ENCODE results near the gene TMEM40. TPM values are rescaled to one million over a fixed set of nuclear protein-coding genes. Genes with fewer than 3 reads are reported as not detected.
"Not testable (repeated sequence)": the region's sequence is repeated elsewhere in the genome, so short reads cannot be mapped to it uniquely, and the experiment has no call there.

The TMEM40 gene
- total RNA-seq, 1 donor from 2014 or later, result 7.8 TPM

DNA sequence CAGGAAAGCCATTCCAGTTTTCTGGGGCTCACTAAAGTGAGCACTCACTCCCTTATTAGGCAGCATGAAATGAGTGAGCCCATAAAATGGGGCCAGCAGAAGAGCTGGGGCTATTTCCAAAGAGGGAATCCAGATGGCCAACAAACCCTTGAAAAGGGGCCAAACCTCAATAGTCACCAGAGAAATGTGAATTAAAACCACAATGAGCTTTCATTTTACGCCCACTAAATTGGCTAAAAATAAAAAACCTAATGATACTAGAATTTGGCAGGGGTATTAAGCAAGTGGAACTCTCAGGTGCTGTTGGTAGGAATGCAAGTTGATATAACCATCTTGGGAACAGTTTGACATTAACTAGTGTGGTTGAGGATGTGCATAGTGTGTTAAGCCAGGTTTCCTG lies 53.1 kb downstream of the TMEM40 start:
- H3K4me1 Mint-ChIP-seq, result peaks cover 5% of the 10 kb centered on the region
- H3K36me3 Mint-ChIP-seq, result no peaks in the 10 kb centered on the region
- H3K4me3 Mint-ChIP-seq, result no peak overlapping the region
- H3K9me3 Mint-ChIP-seq, result no peaks in the 10 kb centered on the region
- TF ChIP-seq CTCF (IDR thresholded peaks at IDR 0.05; ENCODE audit: unreplicated experiment), result no peak
- no peak for DNase-seq (ENCODE audit: low spot score in 2 of 2, unreplicated experiment in 2 of 2)
- H3K27ac Mint-ChIP-seq, result no peak overlapping the region
- no peaks in the 10 kb centered on the region for H3K27me3 Mint-ChIP-seq (ENCODE audit: low read depth)

DNA sequence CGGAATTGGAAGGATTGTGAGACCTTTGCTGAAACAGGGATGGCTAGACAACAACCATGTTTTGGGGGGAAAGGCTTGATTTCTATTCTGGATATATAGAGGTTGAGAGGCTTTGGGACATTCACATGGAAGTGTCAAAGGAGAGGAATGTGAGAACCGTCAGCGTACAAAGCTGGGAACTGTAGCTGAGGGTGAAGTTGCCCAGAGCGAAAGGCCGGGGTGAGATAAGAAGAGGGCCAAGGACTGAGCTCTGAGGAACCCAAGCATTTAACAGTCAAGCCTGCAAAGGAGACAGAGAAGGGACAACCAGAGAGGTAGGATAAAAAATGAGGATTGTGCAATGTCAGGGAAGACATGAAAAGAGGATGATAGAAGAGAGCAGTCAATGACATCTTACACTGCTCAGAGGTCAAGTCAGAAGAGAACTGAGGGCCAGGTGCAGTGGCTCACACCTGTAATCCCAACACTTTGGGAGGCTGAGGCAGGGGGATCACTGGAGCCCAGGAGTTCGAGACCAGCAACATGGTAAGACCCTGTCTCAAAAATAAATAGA lies 53.6 kb downstream of the TMEM40 start:
- no peaks in the 10 kb centered on the region for H3K36me3 Mint-ChIP-seq
- no peak for DNase-seq (ENCODE audit: low spot score in 2 of 2, unreplicated experiment in 2 of 2)
- no peak for TF ChIP-seq CTCF (IDR thresholded peaks at IDR 0.05; ENCODE audit: unreplicated experiment)
- no peaks in the 10 kb centered on the region for H3K9me3 Mint-ChIP-seq
- H3K27me3 Mint-ChIP-seq (ENCODE audit: low read depth), result no peaks in the 10 kb centered on the region
- no peak overlapping the region for H3K4me3 Mint-ChIP-seq
- peaks cover 5% of the 10 kb centered on the region for H3K4me1 Mint-ChIP-seq
- no peak overlapping the region for H3K27ac Mint-ChIP-seq

GRCh38 chr3:12702501-12702900 lies 56.6 kb downstream of the TMEM40 start:
- Mint-ChIP-seq H3K4me1 (no peaks in the 10 kb centered on the region), H3K27me3 (ENCODE audit: low read depth) (no peaks in the 10 kb centered on the region), H3K36me3 (no peaks in the 10 kb centered on the region), H3K9me3 (no peaks in the 10 kb centered on the region), H3K4me3 (no peak overlapping the region), H3K27ac (no peak overlapping the region)
- no peak for DNase-seq (ENCODE audit: low spot score in 2 of 2, unreplicated experiment in 2 of 2)
- no peak for TF ChIP-seq CTCF (IDR thresholded peaks at IDR 0.05; ENCODE audit: unreplicated experiment)

DNA sequence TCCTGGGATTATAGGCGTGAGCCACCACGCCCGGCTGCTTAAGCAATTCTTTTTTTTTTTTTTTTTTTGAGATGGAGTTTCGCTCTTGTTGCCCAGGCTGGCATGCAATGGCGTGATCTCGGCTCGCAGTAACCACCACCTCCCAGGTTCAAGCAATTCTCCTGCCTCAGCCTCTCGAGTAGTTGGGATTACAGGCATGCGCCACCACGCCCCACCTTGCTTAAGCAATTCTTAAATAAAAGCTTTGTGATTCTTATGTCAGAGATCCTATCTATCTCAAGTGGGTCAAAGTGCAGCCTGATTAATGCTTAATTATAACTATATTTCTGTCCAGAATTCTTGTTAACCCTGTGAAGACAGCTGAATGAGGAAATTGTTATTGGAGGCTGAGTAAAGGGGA lies 57.5 kb downstream of the TMEM40 start:
- H3K27ac Mint-ChIP-seq; H3K9me3 Mint-ChIP-seq; H3K27me3 Mint-ChIP-seq (ENCODE audit: low read depth); H3K36me3 Mint-ChIP-seq; DNase-seq (ENCODE audit: low spot score in 2 of 2, unreplicated experiment in 2 of 2); H3K4me3 Mint-ChIP-seq; H3K4me1 Mint-ChIP-seq: not testable (repeated sequence)

GRCh38 chr3:12700800-12701199 lies 58.3 kb downstream of the TMEM40 start:
- DNase-seq (ENCODE audit: low spot score in 2 of 2, unreplicated experiment in 2 of 2), result no peak
- no peak overlapping the region for H3K27ac Mint-ChIP-seq

DNA sequence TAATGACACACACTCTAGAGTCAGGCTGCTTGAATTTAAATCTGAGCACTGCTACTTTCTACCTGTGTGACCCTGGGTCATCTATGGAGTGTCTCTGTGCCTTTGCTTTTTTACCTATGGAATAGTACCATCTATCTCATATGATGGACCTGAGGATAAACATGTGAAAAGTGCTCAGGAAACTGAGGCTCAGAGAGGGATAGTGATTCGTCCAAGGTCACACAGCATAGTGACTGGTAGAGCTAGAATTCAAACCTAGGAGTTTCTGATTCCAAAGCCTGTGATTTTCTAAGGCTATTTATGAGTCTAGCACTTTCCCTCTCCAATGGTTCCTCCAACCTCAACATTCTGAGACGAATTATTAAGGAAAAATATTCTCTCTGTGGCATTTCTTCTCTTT lies 63.1 kb downstream of the TMEM40 start:
- no peaks in the 10 kb centered on the region for H3K36me3 Mint-ChIP-seq
- H3K4me3 Mint-ChIP-seq, result no peak overlapping the region
- H3K4me1 Mint-ChIP-seq, result peaks cover 14% of the 10 kb centered on the region
- no peak overlapping the region for H3K27ac Mint-ChIP-seq
- no peaks in the 10 kb centered on the region for H3K9me3 Mint-ChIP-seq
- no peaks in the 10 kb centered on the region for H3K27me3 Mint-ChIP-seq (ENCODE audit: low read depth)
- DNase-seq (ENCODE audit: low spot score in 2 of 2, unreplicated experiment in 2 of 2), result no peak
- no peak for TF ChIP-seq CTCF (IDR thresholded peaks at IDR 0.05; ENCODE audit: unreplicated experiment)

More at GRCh38 chr3:12700800-12701199, 58.3 kb downstream of the TMEM40 start:
- H3K36me3 Mint-ChIP-seq, result no peaks in the 10 kb centered on the region
- no peaks in the 10 kb centered on the region for H3K9me3 Mint-ChIP-seq
- H3K4me3 Mint-ChIP-seq, result no peak overlapping the region
- no peak for TF ChIP-seq CTCF (IDR thresholded peaks at IDR 0.05; ENCODE audit: unreplicated experiment)
- no peaks in the 10 kb centered on the region for H3K4me1 Mint-ChIP-seq
- H3K27me3 Mint-ChIP-seq (ENCODE audit: low read depth), result no peaks in the 10 kb centered on the region

All from mesothelial cell of epicardium (in vitro differentiated cells).